GM12892 (cell line): Measurements from ENCODE around the gene FGGY.
"Not testable (repeated sequence)": the region's sequence is repeated elsewhere in the genome, so short reads cannot be mapped to it uniquely, and the experiment has no call there.

ENCODE experiments used
- DNase-seq: peaks from one replicate; pipeline ENCODE4 v3.0.0; 2011; ENCODE audit not compliant: insufficient read length
- FAIRE-seq: peaks from 2 replicates; lab custom pipeline; 2011; peaks lifted over from hg19 to GRCh38; lab: Jason Lieb, UNC
- POLR2A ChIP-seq: IDR thresholded peaks from 2 replicates; pipeline ENCODE4 v1.6.1; 2011; ENCODE audit warnings: low read depth, low read length, control low read depth
- POLR2AphosphoS5 ChIP-seq: IDR thresholded peaks from 2 replicates; pipeline ENCODE4 v1.6.1; 2011; ENCODE audit warnings: low read depth, low read length, control low read depth
- TAF1 ChIP-seq: IDR thresholded peaks from 2 replicates; pipeline ENCODE4 v1.6.1; 2011; ENCODE audit warnings: low read depth, mild to moderate bottlenecking, control low read depth, low read length, borderline replicate concordance

FGGY gene

DNA sequence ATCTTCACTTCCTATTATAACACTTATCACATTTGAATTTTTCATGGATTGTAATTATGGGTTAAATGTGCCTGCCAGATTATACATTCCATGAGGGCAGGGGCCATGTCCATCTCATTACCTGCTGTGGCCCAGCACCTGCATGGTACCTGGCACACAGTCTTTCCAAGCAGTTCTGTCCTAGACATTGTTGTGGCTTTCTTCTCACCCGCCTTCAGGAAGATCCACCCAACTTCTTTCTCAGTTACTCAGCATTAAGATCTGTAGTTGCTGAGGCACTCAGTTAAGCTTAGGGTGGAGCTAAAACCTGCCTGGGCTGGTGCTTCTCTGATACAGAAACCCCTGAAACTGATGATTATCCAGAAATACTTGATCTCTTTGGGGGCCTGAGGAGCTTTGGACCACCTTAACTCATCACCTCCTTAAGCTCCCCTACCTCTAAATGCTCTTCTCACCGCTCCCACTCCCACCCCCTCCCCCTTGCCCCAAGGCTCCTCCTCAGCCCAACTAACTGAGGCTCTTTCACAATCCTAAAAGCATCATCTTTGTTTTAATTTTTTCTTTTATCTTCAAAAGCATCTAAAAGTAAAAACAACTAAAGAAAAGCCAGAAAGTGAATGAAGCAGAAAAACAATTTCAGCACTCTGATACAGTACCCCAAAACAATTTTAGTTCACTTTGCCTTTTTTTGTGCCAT is 190.6 kb downstream of the FGGY start:
- no peak for FAIRE-seq
- TF ChIP-seq POLR2A (no peak), POLR2AphosphoS5 (no peak), TAF1 (no peak)
- no peak for DNase-seq

- DNase-seq: no peak
- TF ChIP-seq POLR2AphosphoS5 (no peak), TAF1 (no peak), POLR2A (no peak)
- no peak for FAIRE-seq
Measured at GRCh38 chr1:59492500-59492899, 195.6 kb downstream of the FGGY start.

DNA sequence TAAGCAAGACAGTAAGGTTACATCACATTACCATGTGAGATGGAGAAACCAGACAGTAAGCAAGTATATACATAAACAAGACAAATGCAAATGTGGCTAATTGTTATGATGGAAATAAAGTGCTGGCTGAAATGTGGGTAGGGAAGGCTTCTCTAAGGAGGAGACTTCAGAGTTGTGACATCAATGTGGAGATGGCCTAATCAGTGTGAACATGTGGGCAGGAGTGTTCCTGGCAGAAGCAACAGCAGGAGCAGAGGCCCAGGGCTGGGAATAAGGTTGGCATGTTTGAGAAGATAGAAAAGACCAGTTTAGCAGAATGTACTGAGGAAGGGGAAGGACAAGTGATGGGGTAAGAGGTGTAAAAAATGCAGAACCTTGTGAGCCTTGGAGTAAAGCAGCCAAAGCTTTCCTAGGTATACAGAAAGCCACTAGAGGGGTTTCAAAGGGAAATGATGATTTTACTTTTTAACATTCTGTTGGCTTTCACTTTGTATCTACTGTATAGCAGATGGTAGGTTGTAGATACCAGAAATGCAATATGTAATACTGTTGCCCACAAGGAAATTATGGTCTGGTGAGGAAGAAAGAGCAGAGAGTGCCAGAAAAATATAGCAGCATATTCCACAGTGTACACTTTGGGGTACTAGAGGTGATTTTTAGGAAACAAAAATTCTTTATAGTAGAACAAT is 197.4 kb downstream of the FGGY start:
- DNase-seq: no peak
- TF ChIP-seq POLR2A (no peak), POLR2AphosphoS5 (no peak), TAF1 (no peak)
- FAIRE-seq: no peak

- FAIRE-seq, DNase-seq: not testable (repeated sequence)
Measured at GRCh38 chr1:59496156-59496555, 199.3 kb downstream of the FGGY start.

DNA sequence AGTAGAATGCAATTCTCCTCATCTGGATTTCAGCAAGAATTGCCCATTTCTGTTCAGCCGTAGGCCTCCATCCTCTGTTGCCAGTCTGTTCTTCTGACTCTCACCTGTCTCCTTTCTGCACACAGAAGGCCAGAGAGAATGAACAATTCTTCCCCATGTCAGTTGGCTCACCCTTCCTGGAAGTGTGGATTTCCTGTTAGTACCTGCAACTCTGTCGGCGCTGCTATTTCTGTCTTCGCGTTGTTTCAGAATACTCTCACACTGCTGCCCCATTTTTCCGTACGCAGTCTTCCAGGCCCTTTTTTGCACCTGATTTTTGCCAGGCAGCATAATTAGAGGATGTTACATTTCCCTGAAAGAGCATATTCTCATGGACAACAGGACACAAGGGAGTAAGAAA is 200.7 kb downstream of the FGGY start:
- TF ChIP-seq POLR2AphosphoS5 (no peak), TAF1 (no peak), POLR2A (no peak)
- DNase-seq (no peak), FAIRE-seq (no peak)

GRCh38 chr1:59498640-59499039 is 201.7 kb downstream of the FGGY start:
- FAIRE-seq: no peak
- no peak for TF ChIP-seq POLR2A
- TF ChIP-seq POLR2AphosphoS5: no peak
- TF ChIP-seq TAF1: no peak
- DNase-seq: no peak

- TF ChIP-seq TAF1: no peak
- no peak for TF ChIP-seq POLR2A
- no peak for TF ChIP-seq POLR2AphosphoS5
- FAIRE-seq: no peak
- DNase-seq: no peak
Measured at GRCh38 chr1:59499273-59499942, 202.5 kb downstream of the FGGY start.

DNA sequence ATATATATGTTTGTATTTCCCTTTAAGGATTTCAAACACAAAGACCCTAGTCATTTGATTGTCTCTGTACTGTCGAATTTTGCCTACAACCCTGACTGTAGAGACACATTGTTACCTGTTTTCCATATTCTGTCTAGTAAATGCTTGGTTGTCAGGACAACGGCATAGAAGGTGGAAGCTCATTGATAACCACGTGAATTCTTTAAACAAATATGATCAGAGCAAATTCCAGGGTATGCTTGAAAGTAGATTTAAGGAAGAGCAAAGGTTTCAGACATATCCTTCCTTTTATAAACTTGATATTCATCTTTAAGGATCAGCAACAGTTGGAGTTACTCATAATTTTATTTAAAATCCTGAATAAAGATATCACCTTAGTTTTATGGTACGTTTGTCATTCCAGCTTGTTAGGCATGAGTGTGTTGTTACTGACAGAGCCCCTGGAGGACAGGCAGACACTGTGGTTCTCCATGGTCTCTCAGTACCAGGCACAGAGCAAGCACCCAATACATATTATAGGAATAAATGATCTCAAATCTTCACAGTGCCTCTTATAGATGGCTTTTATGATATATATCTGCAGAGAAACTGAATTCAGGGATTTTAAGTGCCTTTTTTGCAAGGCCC is 203.2 kb downstream of the FGGY start:
- DNase-seq (no peak), FAIRE-seq (no peak)
- TF ChIP-seq TAF1: no peak
- no peak for TF ChIP-seq POLR2A
- TF ChIP-seq POLR2AphosphoS5: no peak

DNA sequence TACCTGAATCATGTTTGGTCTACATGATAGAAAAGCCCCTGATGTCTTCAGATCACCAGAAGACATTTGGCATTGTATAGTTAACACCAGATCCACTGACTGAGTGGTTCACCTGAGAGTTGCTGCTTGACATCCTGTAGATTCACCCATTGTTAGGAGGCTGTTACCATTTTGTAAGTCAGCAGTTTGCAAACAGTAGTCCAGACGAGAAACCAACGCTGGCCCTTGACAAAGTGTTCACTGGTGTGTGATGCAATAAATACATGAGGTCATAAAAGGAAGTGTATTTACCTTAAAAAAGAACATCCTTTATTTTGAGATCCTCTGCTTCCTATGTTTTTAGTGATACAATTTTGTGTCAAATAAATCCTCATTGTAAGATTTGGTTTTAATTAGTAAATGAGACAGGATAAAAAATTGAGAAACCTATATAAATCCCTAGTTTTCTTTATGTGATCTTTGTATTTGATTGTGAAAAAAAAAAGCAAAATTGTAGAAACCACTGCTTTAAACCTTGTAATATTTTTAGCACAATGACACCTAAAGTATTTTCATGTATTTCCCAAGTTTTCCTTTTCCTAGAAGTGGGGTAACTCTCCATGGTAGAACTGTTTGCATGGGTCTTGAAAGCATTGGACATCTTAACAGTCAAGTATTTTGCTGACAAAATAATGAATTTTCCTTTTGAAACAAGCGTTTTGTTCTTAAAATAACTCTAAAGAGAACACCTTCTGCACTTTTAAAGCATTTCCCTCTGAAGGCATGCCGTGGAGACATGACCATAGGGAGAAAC is 204.3 kb downstream of the FGGY start:
- FAIRE-seq (no peak), DNase-seq (no peak)
- TF ChIP-seq TAF1 (no peak), POLR2A (no peak), POLR2AphosphoS5 (no peak)

DNA sequence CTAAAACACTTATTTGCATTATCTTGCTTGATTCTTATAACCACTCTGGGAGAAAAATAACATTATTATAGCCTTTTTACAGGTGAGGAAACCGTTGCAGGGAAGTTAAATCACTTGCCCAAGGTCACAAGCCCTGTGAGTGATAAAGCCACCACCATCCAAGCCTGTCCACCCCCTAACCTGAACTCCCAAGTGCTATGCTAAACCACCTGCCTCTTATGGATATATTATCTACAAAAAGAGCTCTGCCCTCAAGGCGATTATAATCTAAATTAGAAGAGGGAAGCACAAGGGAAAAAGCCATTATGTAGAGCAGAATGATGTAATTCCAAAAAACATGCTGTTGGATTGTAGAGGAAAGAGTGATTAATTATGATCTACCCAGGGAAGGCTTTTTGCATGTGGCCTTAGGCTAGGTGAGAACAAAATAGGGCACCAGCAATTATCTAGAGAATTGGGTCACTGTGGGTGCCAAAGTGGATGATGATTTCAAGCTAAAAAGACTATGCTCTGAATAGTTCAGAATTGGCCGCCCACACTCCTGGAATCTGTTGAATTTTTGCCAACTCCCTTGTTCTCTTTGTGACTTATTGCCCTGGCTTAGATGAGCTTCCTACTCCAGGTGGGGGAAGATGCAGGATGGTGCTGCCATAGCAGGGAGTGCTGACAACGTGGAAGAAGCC is 205.3 kb downstream of the FGGY start:
- TF ChIP-seq POLR2A: no peak
- DNase-seq: no peak
- no peak for FAIRE-seq
